ENCODE data around the gene SPEM3.

SPEM3 gene

DNA sequence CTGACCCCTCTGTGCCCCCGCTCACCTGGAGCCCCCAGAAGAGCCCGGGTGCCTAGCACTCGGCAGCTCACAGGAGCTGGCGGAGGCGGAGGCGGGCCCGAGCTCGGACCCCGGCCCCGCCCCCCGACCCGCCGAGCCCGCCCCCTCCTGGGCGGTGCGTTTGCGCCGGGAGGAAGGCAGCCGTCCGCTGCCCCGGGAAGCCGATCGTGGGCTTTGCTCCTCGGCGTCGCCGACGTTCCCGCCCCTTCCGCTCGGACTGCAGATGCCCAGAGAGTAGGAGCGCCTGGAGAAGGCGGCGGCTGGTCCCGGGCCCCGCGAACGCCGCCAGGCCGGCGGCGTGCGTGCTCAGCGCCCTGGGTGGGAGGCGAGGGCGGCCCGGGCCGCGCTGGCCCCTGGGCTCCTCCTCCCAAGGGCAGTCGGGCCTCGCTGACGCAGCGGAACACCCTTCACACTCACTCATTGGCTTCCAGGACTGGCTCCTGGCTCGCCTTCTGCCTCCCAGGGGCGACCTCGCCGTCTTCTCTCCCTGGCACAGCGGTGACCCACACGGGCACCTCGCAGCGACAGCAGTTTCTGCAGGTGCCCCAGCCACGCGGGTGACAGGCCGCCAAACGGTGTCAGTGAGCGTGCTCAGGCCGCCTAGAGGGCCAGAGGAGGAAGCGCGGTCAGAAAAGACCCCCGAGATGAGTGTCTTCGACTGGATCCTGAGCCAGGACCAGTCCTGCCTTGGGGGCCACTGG, 34.0 kb upstream of the SPEM3 start, which contains the start of gene PLSCR3:
Gene PLSCR3 (minus strand): TSS at position 74 of the 740 bp plus-strand sequence. CDS start 415 bp downstream, outside the sequence.
- ATAC-seq: peak; percentile 91
- 0 out of 2 replicates have a peak, but pooled peaks have one; percentile 60 for TF ChIP-seq SNAI2 (CRISPR knock-in tag; IDR thresholded peaks at IDR 0.05)
- TF ChIP-seq ZNF565 (CRISPR knock-in tag; conservative IDR thresholded peaks at IDR 0.05; ENCODE audit: low read depth): no peak
- TF ChIP-seq, protein P1, sequence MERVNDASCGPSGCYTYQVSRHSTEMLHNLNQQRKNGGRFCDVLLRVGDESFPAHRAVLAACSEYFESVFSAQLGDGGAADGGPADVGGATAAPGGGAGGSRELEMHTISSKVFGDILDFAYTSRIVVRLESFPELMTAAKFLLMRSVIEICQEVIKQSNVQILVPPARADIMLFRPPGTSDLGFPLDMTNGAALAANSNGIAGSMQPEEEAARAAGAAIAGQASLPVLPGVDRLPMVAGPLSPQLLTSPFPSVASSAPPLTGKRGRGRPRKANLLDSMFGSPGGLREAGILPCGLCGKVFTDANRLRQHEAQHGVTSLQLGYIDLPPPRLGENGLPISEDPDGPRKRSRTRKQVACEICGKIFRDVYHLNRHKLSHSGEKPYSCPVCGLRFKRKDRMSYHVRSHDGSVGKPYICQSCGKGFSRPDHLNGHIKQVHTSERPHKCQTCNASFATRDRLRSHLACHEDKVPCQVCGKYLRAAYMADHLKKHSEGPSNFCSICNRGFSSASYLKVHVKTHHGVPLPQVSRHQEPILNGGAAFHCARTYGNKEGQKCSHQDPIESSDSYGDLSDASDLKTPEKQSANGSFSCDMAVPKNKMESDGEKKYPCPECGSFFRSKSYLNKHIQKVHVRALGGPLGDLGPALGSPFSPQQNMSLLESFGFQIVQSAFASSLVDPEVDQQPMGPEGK (CRISPR knock-in tag; IDR thresholded peaks at IDR 0.05; ENCODE audit: borderline replicate concordance): no peak
- no peak for TF ChIP-seq CSDC2 (CRISPR knock-in tag; IDR thresholded peaks at IDR 0.05)
- TF ChIP-seq, protein P2, sequence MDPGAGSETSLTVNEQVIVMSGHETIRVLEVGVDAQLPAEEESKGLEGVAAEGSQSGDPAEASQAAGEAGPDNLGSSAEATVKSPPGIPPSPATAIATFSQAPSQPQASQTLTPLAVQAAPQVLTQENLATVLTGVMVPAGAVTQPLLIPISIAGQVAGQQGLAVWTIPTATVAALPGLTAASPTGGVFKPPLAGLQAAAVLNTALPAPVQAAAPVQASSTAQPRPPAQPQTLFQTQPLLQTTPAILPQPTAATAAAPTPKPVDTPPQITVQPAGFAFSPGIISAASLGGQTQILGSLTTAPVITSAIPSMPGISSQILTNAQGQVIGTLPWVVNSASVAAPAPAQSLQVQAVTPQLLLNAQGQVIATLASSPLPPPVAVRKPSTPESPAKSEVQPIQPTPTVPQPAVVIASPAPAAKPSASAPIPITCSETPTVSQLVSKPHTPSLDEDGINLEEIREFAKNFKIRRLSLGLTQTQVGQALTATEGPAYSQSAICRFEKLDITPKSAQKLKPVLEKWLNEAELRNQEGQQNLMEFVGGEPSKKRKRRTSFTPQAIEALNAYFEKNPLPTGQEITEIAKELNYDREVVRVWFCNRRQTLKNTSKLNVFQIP (CRISPR knock-in tag; IDR thresholded peaks at IDR 0.05; ENCODE audit: borderline replicate concordance, low read depth): no peak

DNA sequence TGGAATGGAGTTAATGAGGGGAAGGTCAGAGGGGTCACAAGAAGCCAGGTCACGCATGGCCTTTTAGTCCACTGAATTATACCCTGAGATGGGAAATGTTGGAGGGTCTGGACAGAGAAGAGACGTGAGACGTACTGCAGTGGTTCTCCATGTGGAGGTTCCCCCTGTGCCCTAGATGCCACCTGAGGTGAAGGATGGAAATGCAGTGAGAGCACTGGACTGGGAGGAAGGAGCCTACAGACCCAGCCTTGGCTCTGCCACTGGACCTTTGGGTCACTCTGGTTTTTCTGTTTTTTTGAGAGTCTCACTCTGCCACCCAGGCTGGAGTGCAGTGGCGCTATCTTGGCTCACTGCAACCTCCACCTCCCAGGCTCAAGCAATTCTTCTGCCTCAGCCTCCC, 32.5 kb upstream of the SPEM3 start:
- TF ChIP-seq PPARA (CRISPR knock-in tag; IDR thresholded peaks at IDR 0.05; ENCODE audit: borderline replicate concordance): no peak
- TF ChIP-seq BACH2 (CRISPR knock-in tag; IDR thresholded peaks at IDR 0.05; ENCODE audit: borderline replicate concordance): no peak
- no peak for TF ChIP-seq ZNF8 (CRISPR knock-in tag; IDR thresholded peaks at IDR 0.05)
- TF ChIP-seq ZFP3 (CRISPR knock-in tag; IDR thresholded peaks at IDR 0.05): no peak
- TF ChIP-seq, protein P3, sequence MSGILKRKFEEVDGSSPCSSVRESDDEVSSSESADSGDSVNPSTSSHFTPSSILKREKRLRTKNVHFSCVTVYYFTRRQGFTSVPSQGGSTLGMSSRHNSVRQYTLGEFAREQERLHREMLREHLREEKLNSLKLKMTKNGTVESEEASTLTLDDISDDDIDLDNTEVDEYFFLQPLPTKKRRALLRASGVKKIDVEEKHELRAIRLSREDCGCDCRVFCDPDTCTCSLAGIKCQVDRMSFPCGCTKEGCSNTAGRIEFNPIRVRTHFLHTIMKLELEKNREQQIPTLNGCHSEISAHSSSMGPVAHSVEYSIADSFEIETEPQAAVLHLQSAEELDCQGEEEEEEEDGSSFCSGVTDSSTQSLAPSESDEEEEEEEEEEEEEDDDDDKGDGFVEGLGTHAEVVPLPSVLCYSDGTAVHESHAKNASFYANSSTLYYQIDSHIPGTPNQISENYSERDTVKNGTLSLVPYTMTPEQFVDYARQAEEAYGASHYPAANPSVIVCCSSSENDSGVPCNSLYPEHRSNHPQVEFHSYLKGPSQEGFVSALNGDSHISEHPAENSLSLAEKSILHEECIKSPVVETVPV (CRISPR knock-in tag; IDR thresholded peaks at IDR 0.05): no peak
- no peak for TF ChIP-seq CSDC2 (CRISPR knock-in tag; IDR thresholded peaks at IDR 0.05)

DNA sequence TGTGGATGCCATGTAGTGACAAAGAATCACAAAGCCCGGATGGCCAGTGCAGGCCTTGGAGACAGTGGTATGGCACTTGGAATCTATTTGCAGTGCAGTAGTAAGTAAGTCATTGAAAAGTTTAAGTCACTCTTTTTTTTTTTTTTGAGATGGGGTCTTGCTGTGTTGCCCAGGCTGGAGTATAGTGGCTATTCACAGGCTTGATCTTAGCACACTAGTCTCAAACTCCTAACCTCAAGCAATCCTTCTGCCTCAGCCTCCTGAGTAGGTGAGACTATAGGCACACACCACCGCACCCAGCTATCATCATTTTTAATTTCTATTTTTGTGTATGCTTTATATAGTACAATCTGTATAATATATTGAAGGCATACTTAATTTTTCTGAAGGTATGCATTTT, 30.0 kb upstream of the SPEM3 start:
- TF ChIP-seq ARNTL (CRISPR knock-in tag; IDR thresholded peaks at IDR 0.05; ENCODE audit: borderline replicate concordance, low read depth) (no peak), ZNF70 (CRISPR knock-in tag; IDR thresholded peaks at IDR 0.05) (no peak), ZNF8 (CRISPR knock-in tag; IDR thresholded peaks at IDR 0.05) (no peak), ZFP30 (CRISPR knock-in tag; IDR thresholded peaks at IDR 0.05) (no peak), ZC3H10 (CRISPR knock-in tag; IDR thresholded peaks at IDR 0.05) (no peak), BACH2 (CRISPR knock-in tag; IDR thresholded peaks at IDR 0.05; ENCODE audit: borderline replicate concordance) (no peak), ZNF565 (CRISPR knock-in tag; conservative IDR thresholded peaks at IDR 0.05; ENCODE audit: low read depth) (no peak), GLIS3 (CRISPR knock-in tag; IDR thresholded peaks at IDR 0.05) (no peak), CSDC2 (CRISPR knock-in tag; IDR thresholded peaks at IDR 0.05) (no peak), ISL1 (CRISPR knock-in tag; IDR thresholded peaks at IDR 0.05) (no peak), ZFP3 (CRISPR knock-in tag; IDR thresholded peaks at IDR 0.05) (no peak), SNAI2 (CRISPR knock-in tag; IDR thresholded peaks at IDR 0.05) (no peak), TOX (CRISPR knock-in tag; IDR thresholded peaks at IDR 0.05; ENCODE audit: borderline replicate concordance) (no peak)
- TF ChIP-seq, protein P4, sequence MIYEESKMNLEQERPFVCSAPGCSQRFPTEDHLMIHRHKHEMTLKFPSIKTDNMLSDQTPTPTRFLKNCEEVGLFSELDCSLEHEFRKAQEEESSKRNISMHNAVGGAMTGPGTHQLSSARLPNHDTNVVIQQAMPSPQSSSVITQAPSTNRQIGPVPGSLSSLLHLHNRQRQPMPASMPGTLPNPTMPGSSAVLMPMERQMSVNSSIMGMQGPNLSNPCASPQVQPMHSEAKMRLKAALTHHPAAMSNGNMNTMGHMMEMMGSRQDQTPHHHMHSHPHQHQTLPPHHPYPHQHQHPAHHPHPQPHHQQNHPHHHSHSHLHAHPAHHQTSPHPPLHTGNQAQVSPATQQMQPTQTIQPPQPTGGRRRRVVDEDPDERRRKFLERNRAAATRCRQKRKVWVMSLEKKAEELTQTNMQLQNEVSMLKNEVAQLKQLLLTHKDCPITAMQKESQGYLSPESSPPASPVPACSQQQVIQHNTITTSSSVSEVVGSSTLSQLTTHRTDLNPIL (CRISPR knock-in tag; IDR thresholded peaks at IDR 0.05; ENCODE audit: low read depth): no peak
- TF ChIP-seq, protein P2 (CRISPR knock-in tag; IDR thresholded peaks at IDR 0.05; ENCODE audit: borderline replicate concordance, low read depth): no peak
- TF ChIP-seq, protein P5, sequence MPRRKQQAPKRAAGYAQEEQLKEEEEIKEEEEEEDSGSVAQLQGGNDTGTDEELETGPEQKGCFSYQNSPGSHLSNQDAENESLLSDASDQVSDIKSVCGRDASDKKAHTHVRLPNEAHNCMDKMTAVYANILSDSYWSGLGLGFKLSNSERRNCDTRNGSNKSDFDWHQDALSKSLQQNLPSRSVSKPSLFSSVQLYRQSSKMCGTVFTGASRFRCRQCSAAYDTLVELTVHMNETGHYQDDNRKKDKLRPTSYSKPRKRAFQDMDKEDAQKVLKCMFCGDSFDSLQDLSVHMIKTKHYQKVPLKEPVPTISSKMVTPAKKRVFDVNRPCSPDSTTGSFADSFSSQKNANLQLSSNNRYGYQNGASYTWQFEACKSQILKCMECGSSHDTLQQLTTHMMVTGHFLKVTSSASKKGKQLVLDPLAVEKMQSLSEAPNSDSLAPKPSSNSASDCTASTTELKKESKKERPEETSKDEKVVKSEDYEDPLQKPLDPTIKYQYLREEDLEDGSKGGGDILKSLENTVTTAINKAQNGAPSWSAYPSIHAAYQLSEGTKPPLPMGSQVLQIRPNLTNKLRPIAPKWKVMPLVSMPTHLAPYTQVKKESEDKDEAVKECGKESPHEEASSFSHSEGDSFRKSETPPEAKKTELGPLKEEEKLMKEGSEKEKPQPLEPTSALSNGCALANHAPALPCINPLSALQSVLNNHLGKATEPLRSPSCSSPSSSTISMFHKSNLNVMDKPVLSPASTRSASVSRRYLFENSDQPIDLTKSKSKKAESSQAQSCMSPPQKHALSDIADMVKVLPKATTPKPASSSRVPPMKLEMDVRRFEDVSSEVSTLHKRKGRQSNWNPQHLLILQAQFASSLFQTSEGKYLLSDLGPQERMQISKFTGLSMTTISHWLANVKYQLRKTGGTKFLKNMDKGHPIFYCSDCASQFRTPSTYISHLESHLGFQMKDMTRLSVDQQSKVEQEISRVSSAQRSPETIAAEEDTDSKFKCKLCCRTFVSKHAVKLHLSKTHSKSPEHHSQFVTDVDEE (CRISPR knock-in tag; IDR thresholded peaks at IDR 0.05): no peak
- ATAC-seq: no peak

More for the DNA sequence above, 32.5 kb upstream of the SPEM3 start:
- no peak for ATAC-seq
